SK-N-SH treated with all-trans-retinoic acid at 6 μM for 48 hours (cell line): ENCODE data around the gene GMNC.
"Not testable (repeated sequence)": the region's sequence is repeated elsewhere in the genome, so short reads cannot be mapped to it uniquely, and the experiment has no call there.

Experiments used
- ATAC-seq: fragments of 200-7000 bp; cut with Tn5 transposase; 3 replicates; pipeline ENCODE4 v1.9.1; 2020; ENCODE audit warnings: mild to moderate bottlenecking, moderate library complexity
- ARNTL ChIP-seq: fragments of 450-650 bp; formaldehyde crosslinking; IDR thresholded peaks from 2 replicates; pipeline ENCODE4 v1.5.0; 2020; ENCODE audit warnings: low read depth, mild to moderate bottlenecking, moderate library complexity, borderline replicate concordance
- BACH2 ChIP-seq: fragments of 250-450 bp; sonication (Bioruptor Pico); IDR thresholded peaks from 2 replicates; pipeline ENCODE4 v1.9.0; 2021; ENCODE audit warnings: mild to moderate bottlenecking, borderline replicate concordance
- ESRRG ChIP-seq: fragments of 250-450 bp; sonication (Bioruptor Pico); IDR thresholded peaks from 2 replicates; pipeline ENCODE4 v1.6.1; 2021; ENCODE audit warnings: mild to moderate bottlenecking
- GLIS3 ChIP-seq: fragments of 250-450 bp; sonication (Bioruptor Pico); IDR thresholded peaks from 2 replicates; pipeline ENCODE4 v1.5.0; 2020; ENCODE audit warnings: mild to moderate bottlenecking, moderate library complexity
- ISL1 ChIP-seq: fragments of 250-450 bp; sonication (Bioruptor Pico); IDR thresholded peaks from 2 replicates; pipeline ENCODE4 v2.1.2; 2022; ENCODE audit warnings: mild to moderate bottlenecking, moderate library complexity
- OSR1 ChIP-seq: fragments of 250-450 bp; sonication (Bioruptor Pico); IDR thresholded peaks from 2 replicates; pipeline ENCODE4 v1.8.0; 2022; ENCODE audit warnings: moderate library complexity, mild to moderate bottlenecking, inconsistent platforms
- POU6F1 ChIP-seq: fragments of 250-450 bp; sonication (Bioruptor Pico); IDR thresholded peaks from 2 replicates; pipeline ENCODE4 v1.8.0; 2021; ENCODE audit warnings: low read depth, mild to moderate bottlenecking, moderate library complexity, borderline replicate concordance
- PPARA ChIP-seq: fragments of 250-450 bp; sonication (Bioruptor Pico); IDR thresholded peaks from 2 replicates; pipeline ENCODE4 v1.5.0; 2020; ENCODE audit warnings: mild to moderate bottlenecking, borderline replicate concordance
- RARB ChIP-seq: fragments of 250-450 bp; sonication (Bioruptor Pico); IDR thresholded peaks from 2 replicates; pipeline ENCODE4 v1.8.0; 2021; ENCODE audit warnings: mild to moderate bottlenecking, moderate library complexity
- SNAI2 ChIP-seq: fragments of 250-450 bp; sonication (Bioruptor Pico); IDR thresholded peaks from 2 replicates; pipeline ENCODE4 v1.5.0; 2020; ENCODE audit warnings: mild to moderate bottlenecking, moderate library complexity
- TCF4 ChIP-seq: fragments of 250-450 bp; sonication (Bioruptor Pico); IDR thresholded peaks from 2 replicates; pipeline ENCODE4 v1.8.0; 2021; ENCODE audit warnings: mild to moderate bottlenecking, moderate library complexity, borderline replicate concordance
- TOX ChIP-seq: fragments of 250-450 bp; sonication (Bioruptor Pico); IDR thresholded peaks from 2 replicates; pipeline ENCODE4 v1.8.0; 2021; ENCODE audit warnings: mild to moderate bottlenecking, moderate library complexity, borderline replicate concordance
- TSHZ2 ChIP-seq: fragments of 250-450 bp; sonication (Bioruptor Pico); IDR thresholded peaks from 2 replicates; pipeline ENCODE4 v1.5.0; 2020; ENCODE audit warnings: mild to moderate bottlenecking, moderate library complexity
- ZC3H10 ChIP-seq: fragments of 250-450 bp; sonication (Bioruptor Pico); IDR thresholded peaks from 2 replicates; pipeline ENCODE4 v1.5.1; 2021; ENCODE audit warnings: mild to moderate bottlenecking, moderate library complexity
- ZFP3 ChIP-seq: fragments of 250-450 bp; sonication (Bioruptor Pico); IDR thresholded peaks from 2 replicates; pipeline ENCODE4 v1.5.0; 2020; ENCODE audit warnings: mild to moderate bottlenecking, moderate library complexity
- ZFP30 ChIP-seq: fragments of 450-650 bp; formaldehyde crosslinking; IDR thresholded peaks from 2 replicates; pipeline ENCODE4 v1.5.0; 2022; ENCODE audit warnings: mild to moderate bottlenecking, moderate library complexity
- ZNF565 ChIP-seq: fragments of 450-650 bp; formaldehyde crosslinking; conservative IDR thresholded peaks from 2 replicates; pipeline ENCODE4 v1.5.0; 2020; ENCODE audit warnings: low read depth, mild to moderate bottlenecking, moderate library complexity
- ZNF70 ChIP-seq: fragments of 450-650 bp; formaldehyde crosslinking; IDR thresholded peaks from 2 replicates; pipeline ENCODE4 v1.5.0; 2020; ENCODE audit warnings: mild to moderate bottlenecking, moderate library complexity
- ZNF8 ChIP-seq: fragments of 450-650 bp; formaldehyde crosslinking; IDR thresholded peaks from 2 replicates; pipeline ENCODE4 v1.5.0; 2020; ENCODE audit warnings: mild to moderate bottlenecking, moderate library complexity
- TF ChIP-seq, protein P1 (sequence below): fragments of 250-450 bp; sonication (Bioruptor Pico); IDR thresholded peaks from 2 replicates; pipeline ENCODE4 v1.8.0; 2020; ENCODE audit warnings: mild to moderate bottlenecking, moderate library complexity, borderline replicate concordance
- TF ChIP-seq, protein P2 (sequence below): fragments of 250-450 bp; sonication (Bioruptor Pico); IDR thresholded peaks from 2 replicates; pipeline ENCODE4 v1.5.1; 2021; ENCODE audit warnings: mild to moderate bottlenecking, moderate library complexity
- TF ChIP-seq, protein P3 (sequence below): fragments of 250-450 bp; sonication (Bioruptor Pico); IDR thresholded peaks from 2 replicates; pipeline ENCODE4 v1.5.1; 2020; ENCODE audit warnings: low read depth, mild to moderate bottlenecking, moderate library complexity

The GMNC gene

DNA sequence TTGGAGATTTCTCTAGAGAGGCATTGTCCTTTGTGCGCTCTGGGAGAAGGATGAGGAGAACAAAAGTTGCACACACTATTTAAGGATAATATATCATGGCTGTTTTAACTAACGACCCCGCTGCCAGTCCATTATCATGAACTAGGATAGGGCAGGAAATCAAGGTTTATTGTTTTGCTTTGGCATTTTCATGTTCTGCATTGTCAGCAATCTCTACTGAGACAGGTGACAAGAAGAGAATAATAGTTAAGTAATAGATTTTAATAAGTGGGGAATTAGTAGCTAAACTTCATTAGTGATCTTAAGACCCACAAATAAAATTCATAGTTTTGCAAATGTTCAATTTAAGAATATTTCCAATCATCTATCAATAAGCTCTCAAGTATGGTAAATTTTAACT is 20.6 kb upstream of the GMNC start:
- TF ChIP-seq ZFP30 (no peak), TOX (CRISPR knock-in tag) (no peak), TCF4 (CRISPR knock-in tag) (no peak), SNAI2 (no peak), ZC3H10 (CRISPR knock-in tag) (no peak), ISL1 (CRISPR knock-in tag) (no peak), ESRRG (CRISPR knock-in tag) (no peak), BACH2 (CRISPR knock-in tag) (no peak), ARNTL (no peak)
- TF ChIP-seq, protein P1, sequence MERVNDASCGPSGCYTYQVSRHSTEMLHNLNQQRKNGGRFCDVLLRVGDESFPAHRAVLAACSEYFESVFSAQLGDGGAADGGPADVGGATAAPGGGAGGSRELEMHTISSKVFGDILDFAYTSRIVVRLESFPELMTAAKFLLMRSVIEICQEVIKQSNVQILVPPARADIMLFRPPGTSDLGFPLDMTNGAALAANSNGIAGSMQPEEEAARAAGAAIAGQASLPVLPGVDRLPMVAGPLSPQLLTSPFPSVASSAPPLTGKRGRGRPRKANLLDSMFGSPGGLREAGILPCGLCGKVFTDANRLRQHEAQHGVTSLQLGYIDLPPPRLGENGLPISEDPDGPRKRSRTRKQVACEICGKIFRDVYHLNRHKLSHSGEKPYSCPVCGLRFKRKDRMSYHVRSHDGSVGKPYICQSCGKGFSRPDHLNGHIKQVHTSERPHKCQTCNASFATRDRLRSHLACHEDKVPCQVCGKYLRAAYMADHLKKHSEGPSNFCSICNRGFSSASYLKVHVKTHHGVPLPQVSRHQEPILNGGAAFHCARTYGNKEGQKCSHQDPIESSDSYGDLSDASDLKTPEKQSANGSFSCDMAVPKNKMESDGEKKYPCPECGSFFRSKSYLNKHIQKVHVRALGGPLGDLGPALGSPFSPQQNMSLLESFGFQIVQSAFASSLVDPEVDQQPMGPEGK: no peak
- TF ChIP-seq, protein P2, sequence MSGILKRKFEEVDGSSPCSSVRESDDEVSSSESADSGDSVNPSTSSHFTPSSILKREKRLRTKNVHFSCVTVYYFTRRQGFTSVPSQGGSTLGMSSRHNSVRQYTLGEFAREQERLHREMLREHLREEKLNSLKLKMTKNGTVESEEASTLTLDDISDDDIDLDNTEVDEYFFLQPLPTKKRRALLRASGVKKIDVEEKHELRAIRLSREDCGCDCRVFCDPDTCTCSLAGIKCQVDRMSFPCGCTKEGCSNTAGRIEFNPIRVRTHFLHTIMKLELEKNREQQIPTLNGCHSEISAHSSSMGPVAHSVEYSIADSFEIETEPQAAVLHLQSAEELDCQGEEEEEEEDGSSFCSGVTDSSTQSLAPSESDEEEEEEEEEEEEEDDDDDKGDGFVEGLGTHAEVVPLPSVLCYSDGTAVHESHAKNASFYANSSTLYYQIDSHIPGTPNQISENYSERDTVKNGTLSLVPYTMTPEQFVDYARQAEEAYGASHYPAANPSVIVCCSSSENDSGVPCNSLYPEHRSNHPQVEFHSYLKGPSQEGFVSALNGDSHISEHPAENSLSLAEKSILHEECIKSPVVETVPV: no peak
- TF ChIP-seq, all 23 proteins: peak for 0
- ATAC-seq: no peak

DNA sequence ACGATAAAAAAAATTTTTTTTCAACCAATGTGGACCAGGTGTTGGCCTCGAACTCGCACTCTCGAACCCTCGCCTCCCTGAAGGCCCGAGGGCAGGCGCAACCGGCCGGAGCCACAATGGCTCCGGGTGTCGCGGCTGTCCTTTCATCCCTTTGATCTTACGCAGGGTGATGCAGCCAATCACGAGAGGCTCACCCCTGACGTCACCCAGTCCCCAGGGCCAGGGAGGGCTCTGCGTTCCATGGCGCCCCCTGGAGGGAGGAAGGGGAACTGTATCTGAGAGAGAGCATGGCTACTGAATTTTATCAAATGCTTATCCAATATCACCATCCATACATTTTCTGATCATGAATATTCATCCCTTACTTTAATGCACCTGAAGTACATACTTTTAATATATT is 15.4 kb upstream of the GMNC start:
- no peak for ATAC-seq
- TF ChIP-seq TCF4 (CRISPR knock-in tag): no peak
- no peak for TF ChIP-seq RARB (CRISPR knock-in tag)
- no peak for TF ChIP-seq ZFP3 (CRISPR knock-in tag)
- TF ChIP-seq, protein P1: no peak
- TF ChIP-seq TSHZ2 (CRISPR knock-in tag): no peak
- TF ChIP-seq ZNF70 (CRISPR knock-in tag): no peak
- TF ChIP-seq BACH2 (CRISPR knock-in tag): no peak
- no peak for TF ChIP-seq OSR1 (CRISPR knock-in tag)
- no peak for TF ChIP-seq ZFP30

DNA sequence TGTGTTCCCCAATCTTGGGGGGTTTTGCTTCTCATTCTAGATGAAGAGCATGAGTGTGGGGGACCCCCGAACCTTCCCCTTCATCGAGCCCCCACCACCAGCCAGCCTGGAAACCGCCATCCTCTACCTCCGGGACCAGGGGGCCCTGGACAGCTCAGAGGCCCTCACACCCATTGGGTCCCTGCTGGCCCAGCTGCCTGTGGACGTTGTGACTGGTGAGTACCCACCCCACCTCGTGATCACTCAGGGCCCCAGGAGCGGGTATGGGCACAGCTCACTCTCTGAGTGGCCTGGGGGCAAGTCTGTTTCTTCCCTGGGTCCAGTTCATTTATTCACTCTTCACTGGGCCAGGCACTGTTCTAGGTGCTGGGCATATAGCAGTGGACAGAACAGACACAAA is 13.9 kb upstream of the GMNC start:
- not testable (repeated sequence) for ATAC-seq

- ATAC-seq: not testable (repeated sequence)
Observed at GRCh38 chr3:190875061-190875460, 12.6 kb upstream of the GMNC start.

GRCh38 chr3:190870127-190870526 is 7.6 kb upstream of the GMNC start:
- TF ChIP-seq ZNF565 (no peak), ZNF70 (CRISPR knock-in tag) (no peak), ZFP30 (no peak), SNAI2 (no peak), BACH2 (CRISPR knock-in tag) (no peak), PPARA (CRISPR knock-in tag) (no peak), RARB (CRISPR knock-in tag) (no peak), TOX (CRISPR knock-in tag) (no peak), GLIS3 (no peak), ESRRG (CRISPR knock-in tag) (no peak), ZNF8 (CRISPR knock-in tag) (no peak), ISL1 (CRISPR knock-in tag) (no peak), OSR1 (CRISPR knock-in tag) (no peak), POU6F1 (CRISPR knock-in tag) (no peak), ZFP3 (CRISPR knock-in tag) (no peak), TCF4 (CRISPR knock-in tag) (no peak)
- TF ChIP-seq, protein P1: no peak
- TF ChIP-seq, protein P3, sequence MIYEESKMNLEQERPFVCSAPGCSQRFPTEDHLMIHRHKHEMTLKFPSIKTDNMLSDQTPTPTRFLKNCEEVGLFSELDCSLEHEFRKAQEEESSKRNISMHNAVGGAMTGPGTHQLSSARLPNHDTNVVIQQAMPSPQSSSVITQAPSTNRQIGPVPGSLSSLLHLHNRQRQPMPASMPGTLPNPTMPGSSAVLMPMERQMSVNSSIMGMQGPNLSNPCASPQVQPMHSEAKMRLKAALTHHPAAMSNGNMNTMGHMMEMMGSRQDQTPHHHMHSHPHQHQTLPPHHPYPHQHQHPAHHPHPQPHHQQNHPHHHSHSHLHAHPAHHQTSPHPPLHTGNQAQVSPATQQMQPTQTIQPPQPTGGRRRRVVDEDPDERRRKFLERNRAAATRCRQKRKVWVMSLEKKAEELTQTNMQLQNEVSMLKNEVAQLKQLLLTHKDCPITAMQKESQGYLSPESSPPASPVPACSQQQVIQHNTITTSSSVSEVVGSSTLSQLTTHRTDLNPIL (CRISPR knock-in tag): no peak
- no peak for ATAC-seq
